ENCODE results near the gene PLEKHG5.

PLEKHG5 gene

DNA sequence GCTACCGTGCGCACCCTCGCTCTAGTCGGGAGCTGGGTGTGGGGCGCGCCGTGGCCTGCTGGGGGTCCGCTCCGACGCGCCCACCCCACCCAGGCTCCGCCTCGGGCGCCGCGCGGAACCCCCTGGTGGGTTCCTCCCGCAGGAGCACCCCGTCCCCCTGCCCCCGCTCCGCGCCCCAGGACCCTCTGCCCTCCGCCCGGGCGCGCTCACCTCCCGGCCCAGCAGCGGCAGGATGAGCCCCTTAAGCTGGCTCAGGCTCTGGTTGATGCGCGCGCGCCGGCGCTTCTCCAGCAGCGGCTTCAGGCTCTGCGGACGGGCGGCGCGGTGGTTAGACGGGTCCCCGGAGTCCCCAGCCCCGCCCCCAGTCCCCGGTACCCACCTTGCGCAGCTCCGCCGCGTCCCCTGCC is 72.1 kb downstream of the PLEKHG5 start:
- H3K4me3 ChIP-seq (ENCODE audit: low read depth, low read length), result peak overlapping the region; percentile 56; the same call in 1 of the 2 replicates

DNA sequence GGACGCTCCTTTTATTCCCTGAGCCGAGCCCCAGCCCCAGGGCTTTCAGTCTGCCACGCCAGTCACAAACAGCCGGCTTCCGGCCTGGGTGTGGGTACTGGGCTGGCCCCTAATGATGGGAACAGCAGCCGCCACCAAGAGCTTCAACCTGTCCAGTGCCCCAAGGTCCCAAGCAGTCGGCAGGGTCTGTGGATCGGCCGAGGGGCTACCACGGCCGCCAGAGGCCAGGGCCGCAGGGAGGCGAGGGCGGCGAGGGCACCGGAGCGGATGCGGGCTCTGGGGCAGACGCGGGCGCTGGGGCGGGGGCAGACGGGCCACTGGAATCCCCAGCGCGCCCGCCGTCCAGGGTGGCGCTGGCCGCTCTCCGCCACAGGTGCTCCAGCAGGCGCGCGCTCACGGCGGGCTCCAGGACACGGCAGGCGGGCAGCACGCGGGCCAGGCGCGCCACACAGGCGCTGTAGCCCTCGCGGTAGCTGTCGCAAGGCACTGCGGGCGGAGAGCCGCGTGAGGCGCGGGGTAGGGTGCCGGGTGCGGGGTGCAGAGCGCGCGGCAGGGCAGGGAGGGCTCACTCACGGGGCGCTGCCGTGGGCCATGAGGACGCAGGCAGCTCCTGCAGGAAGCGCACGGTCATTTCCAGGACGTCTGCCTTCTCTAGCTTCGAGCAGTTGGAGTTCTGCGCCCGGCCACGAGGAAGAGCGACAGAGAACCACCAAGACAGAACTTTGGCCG is 72.6 kb downstream of the PLEKHG5 start:
- Histone ChIP-seq H3K9me3 (ENCODE audit: control insufficient read depth, insufficient read depth, low read length) (no peaks in the 10 kb centered on the region), H3K9ac (ENCODE audit: low read depth, low read length) (no peak overlapping the region), H3K27me3 (ENCODE audit: control insufficient read depth, insufficient read depth, low read length) (peaks cover 97% of the 10 kb centered on the region), H3K36me3 (ENCODE audit: control insufficient read depth, insufficient read depth, low read length) (no peaks in the 10 kb centered on the region), H3K4me3 (ENCODE audit: low read depth, low read length) (peak overlapping the region; percentile 56; the same call in 1 of the 2 replicates), H3K27ac (ENCODE audit: low read depth, low read length) (no peak overlapping the region), H3K4me1 (ENCODE audit: control insufficient read depth, insufficient read depth, low read length) (peaks cover 14% of the 10 kb centered on the region)

More for the DNA sequence above, 72.1 kb downstream of the PLEKHG5 start:
- Histone ChIP-seq H3K27ac (ENCODE audit: low read depth, low read length) (no peak overlapping the region), H3K4me1 (ENCODE audit: control insufficient read depth, insufficient read depth, low read length) (peaks cover 14% of the 10 kb centered on the region), H3K9ac (ENCODE audit: low read depth, low read length) (no peak overlapping the region), H3K36me3 (ENCODE audit: control insufficient read depth, insufficient read depth, low read length) (no peaks in the 10 kb centered on the region), H3K27me3 (ENCODE audit: control insufficient read depth, insufficient read depth, low read length) (peaks cover 99% of the 10 kb centered on the region), H3K9me3 (ENCODE audit: control insufficient read depth, insufficient read depth, low read length) (no peaks in the 10 kb centered on the region)

DNA sequence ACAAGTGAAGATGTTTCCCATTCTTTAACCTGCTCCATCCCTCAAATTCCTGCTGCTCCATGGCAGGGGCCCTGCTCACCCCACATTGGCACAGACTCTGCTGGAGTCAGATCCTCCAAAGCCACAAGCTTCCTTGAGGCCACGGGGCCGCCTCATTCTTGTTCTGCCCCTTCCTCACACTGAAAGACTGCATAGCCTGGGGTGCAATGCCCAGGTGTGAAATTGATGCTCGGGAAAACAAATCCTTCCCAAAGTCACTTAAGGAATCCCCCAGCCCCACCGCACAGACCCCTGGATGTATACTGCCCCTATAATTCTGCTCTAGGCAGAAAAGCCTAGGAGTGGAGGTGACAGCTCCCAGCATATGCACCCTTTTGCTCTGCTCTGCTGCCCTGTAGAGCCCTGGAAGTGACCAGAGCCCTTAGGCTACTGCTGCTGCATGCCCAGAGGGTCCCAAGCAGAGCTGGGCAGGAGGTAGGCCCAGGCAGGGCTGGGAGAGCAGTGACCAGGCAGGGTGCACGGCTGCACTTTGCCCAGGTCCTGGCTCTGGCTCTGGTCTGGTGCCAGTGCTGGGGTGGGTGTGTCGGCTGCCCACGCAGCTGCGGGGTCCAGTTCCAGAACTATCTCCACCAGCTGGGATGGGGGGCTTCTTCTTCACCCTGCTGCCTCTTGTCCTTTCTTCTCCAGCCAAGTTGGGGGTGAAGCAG is 73.4 kb downstream of the PLEKHG5 start:
- peaks cover 11% of the 10 kb centered on the region for H3K4me1 ChIP-seq (ENCODE audit: control insufficient read depth, insufficient read depth, low read length)
- H3K27ac ChIP-seq (ENCODE audit: low read depth, low read length), result no peak overlapping the region
- H3K9me3 ChIP-seq (ENCODE audit: control insufficient read depth, insufficient read depth, low read length), result no peaks in the 10 kb centered on the region
- H3K27me3 ChIP-seq (ENCODE audit: control insufficient read depth, insufficient read depth, low read length), result peaks cover 92% of the 10 kb centered on the region
- no peaks in the 10 kb centered on the region for H3K36me3 ChIP-seq (ENCODE audit: control insufficient read depth, insufficient read depth, low read length)
- no peak overlapping the region for H3K4me3 ChIP-seq (ENCODE audit: low read depth, low read length)
- no peak overlapping the region for H3K9ac ChIP-seq (ENCODE audit: low read depth, low read length)

Measured in HUES48 (cell line).